ENCODE data around the gene SH2D3A.

DNA sequence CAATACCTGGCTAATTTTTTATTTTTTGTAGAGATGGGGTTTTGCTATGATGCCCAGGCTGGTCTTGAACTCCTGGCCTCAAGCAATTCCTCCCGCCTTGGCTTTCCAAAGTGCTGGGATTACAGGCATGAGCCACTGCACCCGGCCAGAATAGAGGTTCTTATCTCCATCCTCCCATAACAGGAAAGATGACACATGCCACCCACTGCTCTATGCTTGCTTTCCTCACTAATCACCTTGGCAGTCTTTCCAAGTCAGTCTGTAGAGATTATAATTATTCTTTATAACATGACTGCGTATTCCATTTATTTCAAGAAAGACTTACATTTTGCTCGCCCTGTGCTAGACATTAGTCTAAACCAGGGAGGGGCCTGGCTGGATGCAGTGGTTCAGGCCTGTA, 12.0 kb upstream of the SH2D3A start:
- TF ChIP-seq, protein P1, sequence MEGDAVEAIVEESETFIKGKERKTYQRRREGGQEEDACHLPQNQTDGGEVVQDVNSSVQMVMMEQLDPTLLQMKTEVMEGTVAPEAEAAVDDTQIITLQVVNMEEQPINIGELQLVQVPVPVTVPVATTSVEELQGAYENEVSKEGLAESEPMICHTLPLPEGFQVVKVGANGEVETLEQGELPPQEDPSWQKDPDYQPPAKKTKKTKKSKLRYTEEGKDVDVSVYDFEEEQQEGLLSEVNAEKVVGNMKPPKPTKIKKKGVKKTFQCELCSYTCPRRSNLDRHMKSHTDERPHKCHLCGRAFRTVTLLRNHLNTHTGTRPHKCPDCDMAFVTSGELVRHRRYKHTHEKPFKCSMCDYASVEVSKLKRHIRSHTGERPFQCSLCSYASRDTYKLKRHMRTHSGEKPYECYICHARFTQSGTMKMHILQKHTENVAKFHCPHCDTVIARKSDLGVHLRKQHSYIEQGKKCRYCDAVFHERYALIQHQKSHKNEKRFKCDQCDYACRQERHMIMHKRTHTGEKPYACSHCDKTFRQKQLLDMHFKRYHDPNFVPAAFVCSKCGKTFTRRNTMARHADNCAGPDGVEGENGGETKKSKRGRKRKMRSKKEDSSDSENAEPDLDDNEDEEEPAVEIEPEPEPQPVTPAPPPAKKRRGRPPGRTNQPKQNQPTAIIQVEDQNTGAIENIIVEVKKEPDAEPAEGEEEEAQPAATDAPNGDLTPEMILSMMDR (IDR thresholded peaks at IDR 0.05) = no peak
- TF ChIP-seq POLR2A (IDR thresholded peaks at IDR 0.05) = no peak

Data from adrenal gland (tissue), 5 donors.